Liver (tissue), 9 donors: ENCODE data around the gene AHDC1. TPM values are rescaled to one million over a fixed set of nuclear protein-coding genes. Genes with fewer than 3 reads are reported as not detected.

Experiments used
- DNase-seq: peaks from one replicate; pipeline ENCODE4 v3.0.0-alpha.2; 2017; ENCODE audit warnings: low spot score
- H3K27ac ChIP-seq, 2 donors: one replicate each; pipeline ENCODE4 v1.7.0; 2013; ENCODE audit warnings: inconsistent platforms in 2 of 2, low read length in 2 of 2, control low read depth in 1 of 2, low read depth in 1 of 2, mild to moderate bottlenecking in 1 of 2
- H3K27me3 ChIP-seq, 4 donors: one replicate each; pipeline versions ENCODE4 v1.6.1 to v1.7.0; 2013; ENCODE audit warnings: low read length in 3 of 4, inconsistent platforms in 1 of 4, mild to moderate bottlenecking in 1 of 4, moderate library complexity in 1 of 4; ENCODE audit not compliant: control insufficient read depth in 4 of 4, insufficient read depth in 4 of 4
- H3K36me3 ChIP-seq, 4 donors: one replicate each; pipeline versions ENCODE4 v1.6.1 to v1.7.0; 2013; ENCODE audit warnings: low read length in 3 of 4, mild to moderate bottlenecking in 3 of 4, low read depth in 1 of 4, moderate library complexity in 1 of 4; ENCODE audit not compliant: control insufficient read depth in 4 of 4, insufficient read depth in 3 of 4
- H3K4me1 ChIP-seq, 4 donors: one replicate each; pipeline versions ENCODE4 v1.6.1 to v1.7.0; 2013; ENCODE audit warnings: low read length in 3 of 4, mild to moderate bottlenecking in 3 of 4, moderate library complexity in 1 of 4; ENCODE audit not compliant: control insufficient read depth in 4 of 4, insufficient read depth in 4 of 4
- H3K4me3 ChIP-seq, 3 donors: one replicate each; pipeline versions ENCODE4 v1.6.1 to v1.7.0; 2013; ENCODE audit warnings: low read length in 3 of 3, control low read depth in 1 of 3, low read depth in 1 of 3, mild to moderate bottlenecking in 1 of 3
- H3K9ac ChIP-seq, 2 donors: one replicate each; pipeline ENCODE4 v1.7.0; 2013; ENCODE audit warnings: low read length in 2 of 2, mild to moderate bottlenecking in 2 of 2, moderate library complexity in 2 of 2, control low read depth in 1 of 2, low read depth in 1 of 2
- H3K9me3 ChIP-seq, 4 donors: one replicate each; pipeline versions ENCODE4 v1.6.1 to v1.7.0; 2013; ENCODE audit warnings: low read length in 3 of 4; ENCODE audit not compliant: control insufficient read depth in 4 of 4
- FOXA1 ChIP-seq: IDR thresholded peaks from 2 replicates; pipeline ENCODE4 v1.6.1; 2016; ENCODE audit warnings: antibody characterized with exemption
- FOXA2 ChIP-seq: IDR thresholded peaks from 2 replicates; pipeline ENCODE4 v1.6.1; 2016; ENCODE audit warnings: antibody characterized with exemption
- GABPA ChIP-seq, 2 donors: IDR thresholded peaks in 1 of 2; conservative IDR thresholded peaks in 1 of 2; 2 replicates each; pipeline ENCODE4 v1.6.1; 2016; ENCODE audit warnings: antibody characterized with exemption in 2 of 2, mild to moderate bottlenecking in 1 of 2, moderate library complexity in 1 of 2
- HNF4A ChIP-seq, 2 donors: conservative IDR thresholded peaks; 2 replicates each; pipeline ENCODE4 v1.6.1; 2016; ENCODE audit warnings: antibody characterized with exemption in 2 of 2, mild to moderate bottlenecking in 2 of 2
- HNF4G ChIP-seq: IDR thresholded peaks from 2 replicates; pipeline ENCODE4 v1.6.1; 2016; ENCODE audit warnings: antibody characterized with exemption
- JUND ChIP-seq, 2 donors: IDR thresholded peaks; 2 replicates each; pipeline ENCODE4 v1.6.1; 2016; ENCODE audit warnings: antibody characterized with exemption in 2 of 2
- RAD21 ChIP-seq, 2 donors: IDR thresholded peaks; 2 replicates each; pipeline ENCODE4 v1.6.1; 2016; ENCODE audit warnings: antibody characterized with exemption in 2 of 2, mild to moderate bottlenecking in 2 of 2
- RXRA ChIP-seq, 2 donors: IDR thresholded peaks; 2 replicates each; pipeline ENCODE4 v1.6.1; 2017 to 2018; ENCODE audit warnings: antibody characterized with exemption in 2 of 2, mild to moderate bottlenecking in 1 of 2
- TAF1 ChIP-seq: conservative IDR thresholded peaks from 2 replicates; pipeline ENCODE4 v1.6.1; 2016; ENCODE audit warnings: antibody characterized with exemption, mild to moderate bottlenecking
- YY1 ChIP-seq: IDR thresholded peaks from 2 replicates; pipeline ENCODE4 v1.6.1; 2016; ENCODE audit warnings: antibody characterized with exemption, mild to moderate bottlenecking
- WGBS: extraction: QIAGEN DNeasy Blood & Tissue Kit; methylation state at CpG from one replicate; pipeline ENCODE4 v1.1.7; 2013; 5-methylcytosine and 5-hydroxymethylcytosine counted together
- polyA plus RNA-seq, 2 donors: library from polyadenylated mRNA; stranded (reverse) in 1 of 2; unstranded in 1 of 2; fragments of 200-250 nt in 1 of 2; fragments of >200 nt in 1 of 2; fragmentation: Nextera tagmentation in 1 of 2; extraction: Ambion mirVana in 1 of 2; gene quantifications; one replicate each; pipeline versions ENCODE4 v1.2.1 to v1.2.3, GENCODE V29; 2013 to 2015
- total RNA-seq, 2 donors: library from RNA; depleted of rRNA; stranded (reverse); fragments of >200 nt; gene quantifications; one replicate each; pipeline ENCODE4 v1.2.3, GENCODE V29; 2014
- TF ChIP-seq, protein P1 (sequence below): IDR thresholded peaks from 2 replicates; pipeline ENCODE4 v1.6.1; 2016; ENCODE audit warnings: antibody characterized with exemption, mild to moderate bottlenecking
- TF ChIP-seq, protein P2 (sequence below): fragments of 150-350 bp; IDR thresholded peaks from 2 replicates; pipeline ENCODE4 v1.5.1; 2017; ENCODE audit warnings: improper control_type of control experiment, low read depth, low read length; ENCODE audit not compliant: missing input control
- TF ChIP-seq, protein P3 (sequence below): IDR thresholded peaks from 2 replicates; pipeline ENCODE4 v1.6.1; 2016; ENCODE audit warnings: antibody characterized with exemption
- TF ChIP-seq, protein P4 (sequence below): IDR thresholded peaks from 2 replicates; pipeline ENCODE4 v1.6.1; 2016; ENCODE audit warnings: antibody characterized with exemption
- donor health status: healthy.
- donor health status: healthy.
- donor health status: healthy.
- donor health status: healthy.
- donor health status: healthy.

The AHDC1 gene
- total and polyA plus RNA-seq, 4 donors, result 2.4 to 6.5 (median 5.5) TPM

DNA sequence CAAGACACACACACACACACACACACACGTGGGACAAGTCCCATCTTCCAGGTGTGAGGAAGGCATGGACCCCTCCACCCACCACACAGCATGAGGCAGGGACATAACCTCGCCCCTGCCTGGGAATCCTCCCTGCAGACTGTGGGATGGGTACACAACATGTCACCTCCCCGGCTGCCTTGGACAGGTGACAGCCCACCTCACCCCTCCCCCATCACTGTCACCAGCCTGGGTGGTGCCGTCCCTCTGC lies 40.7 kb downstream of the AHDC1 start:
- peaks cover 44 to 87% (median 68%) of the 10 kb centered on the region in 4 donors for H3K4me1 ChIP-seq
- H3K27ac ChIP-seq, result peak overlapping the region; percentile 85 to 95
- no peak for TF ChIP-seq HNF4G
- no peak for TF ChIP-seq FOXA1
- TF ChIP-seq, protein P1, sequence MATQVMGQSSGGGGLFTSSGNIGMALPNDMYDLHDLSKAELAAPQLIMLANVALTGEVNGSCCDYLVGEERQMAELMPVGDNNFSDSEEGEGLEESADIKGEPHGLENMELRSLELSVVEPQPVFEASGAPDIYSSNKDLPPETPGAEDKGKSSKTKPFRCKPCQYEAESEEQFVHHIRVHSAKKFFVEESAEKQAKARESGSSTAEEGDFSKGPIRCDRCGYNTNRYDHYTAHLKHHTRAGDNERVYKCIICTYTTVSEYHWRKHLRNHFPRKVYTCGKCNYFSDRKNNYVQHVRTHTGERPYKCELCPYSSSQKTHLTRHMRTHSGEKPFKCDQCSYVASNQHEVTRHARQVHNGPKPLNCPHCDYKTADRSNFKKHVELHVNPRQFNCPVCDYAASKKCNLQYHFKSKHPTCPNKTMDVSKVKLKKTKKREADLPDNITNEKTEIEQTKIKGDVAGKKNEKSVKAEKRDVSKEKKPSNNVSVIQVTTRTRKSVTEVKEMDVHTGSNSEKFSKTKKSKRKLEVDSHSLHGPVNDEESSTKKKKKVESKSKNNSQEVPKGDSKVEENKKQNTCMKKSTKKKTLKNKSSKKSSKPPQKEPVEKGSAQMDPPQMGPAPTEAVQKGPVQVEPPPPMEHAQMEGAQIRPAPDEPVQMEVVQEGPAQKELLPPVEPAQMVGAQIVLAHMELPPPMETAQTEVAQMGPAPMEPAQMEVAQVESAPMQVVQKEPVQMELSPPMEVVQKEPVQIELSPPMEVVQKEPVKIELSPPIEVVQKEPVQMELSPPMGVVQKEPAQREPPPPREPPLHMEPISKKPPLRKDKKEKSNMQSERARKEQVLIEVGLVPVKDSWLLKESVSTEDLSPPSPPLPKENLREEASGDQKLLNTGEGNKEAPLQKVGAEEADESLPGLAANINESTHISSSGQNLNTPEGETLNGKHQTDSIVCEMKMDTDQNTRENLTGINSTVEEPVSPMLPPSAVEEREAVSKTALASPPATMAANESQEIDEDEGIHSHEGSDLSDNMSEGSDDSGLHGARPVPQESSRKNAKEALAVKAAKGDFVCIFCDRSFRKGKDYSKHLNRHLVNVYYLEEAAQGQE, result no peak
- TF ChIP-seq, protein P2, sequence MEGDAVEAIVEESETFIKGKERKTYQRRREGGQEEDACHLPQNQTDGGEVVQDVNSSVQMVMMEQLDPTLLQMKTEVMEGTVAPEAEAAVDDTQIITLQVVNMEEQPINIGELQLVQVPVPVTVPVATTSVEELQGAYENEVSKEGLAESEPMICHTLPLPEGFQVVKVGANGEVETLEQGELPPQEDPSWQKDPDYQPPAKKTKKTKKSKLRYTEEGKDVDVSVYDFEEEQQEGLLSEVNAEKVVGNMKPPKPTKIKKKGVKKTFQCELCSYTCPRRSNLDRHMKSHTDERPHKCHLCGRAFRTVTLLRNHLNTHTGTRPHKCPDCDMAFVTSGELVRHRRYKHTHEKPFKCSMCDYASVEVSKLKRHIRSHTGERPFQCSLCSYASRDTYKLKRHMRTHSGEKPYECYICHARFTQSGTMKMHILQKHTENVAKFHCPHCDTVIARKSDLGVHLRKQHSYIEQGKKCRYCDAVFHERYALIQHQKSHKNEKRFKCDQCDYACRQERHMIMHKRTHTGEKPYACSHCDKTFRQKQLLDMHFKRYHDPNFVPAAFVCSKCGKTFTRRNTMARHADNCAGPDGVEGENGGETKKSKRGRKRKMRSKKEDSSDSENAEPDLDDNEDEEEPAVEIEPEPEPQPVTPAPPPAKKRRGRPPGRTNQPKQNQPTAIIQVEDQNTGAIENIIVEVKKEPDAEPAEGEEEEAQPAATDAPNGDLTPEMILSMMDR, result no peak
- no peak for TF ChIP-seq FOXA2
- TF ChIP-seq, protein P3, sequence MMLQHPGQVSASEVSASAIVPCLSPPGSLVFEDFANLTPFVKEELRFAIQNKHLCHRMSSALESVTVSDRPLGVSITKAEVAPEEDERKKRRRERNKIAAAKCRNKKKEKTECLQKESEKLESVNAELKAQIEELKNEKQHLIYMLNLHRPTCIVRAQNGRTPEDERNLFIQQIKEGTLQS, result no peak
- TF ChIP-seq HNF4A (conservative IDR thresholded peaks at IDR 0.05), result no peak
- TF ChIP-seq, protein P4, sequence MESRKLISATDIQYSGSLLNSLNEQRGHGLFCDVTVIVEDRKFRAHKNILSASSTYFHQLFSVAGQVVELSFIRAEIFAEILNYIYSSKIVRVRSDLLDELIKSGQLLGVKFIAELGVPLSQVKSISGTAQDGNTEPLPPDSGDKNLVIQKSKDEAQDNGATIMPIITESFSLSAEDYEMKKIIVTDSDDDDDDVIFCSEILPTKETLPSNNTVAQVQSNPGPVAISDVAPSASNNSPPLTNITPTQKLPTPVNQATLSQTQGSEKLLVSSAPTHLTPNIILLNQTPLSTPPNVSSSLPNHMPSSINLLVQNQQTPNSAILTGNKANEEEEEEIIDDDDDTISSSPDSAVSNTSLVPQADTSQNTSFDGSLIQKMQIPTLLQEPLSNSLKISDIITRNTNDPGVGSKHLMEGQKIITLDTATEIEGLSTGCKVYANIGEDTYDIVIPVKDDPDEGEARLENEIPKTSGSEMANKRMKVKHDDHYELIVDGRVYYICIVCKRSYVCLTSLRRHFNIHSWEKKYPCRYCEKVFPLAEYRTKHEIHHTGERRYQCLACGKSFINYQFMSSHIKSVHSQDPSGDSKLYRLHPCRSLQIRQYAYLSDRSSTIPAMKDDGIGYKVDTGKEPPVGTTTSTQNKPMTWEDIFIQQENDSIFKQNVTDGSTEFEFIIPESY, result no peak
- TF ChIP-seq TAF1, result no peak
- no peak for TF ChIP-seq RAD21 (IDR thresholded peaks at IDR 0.05)
- no peak for TF ChIP-seq YY1
- DNase-seq, result no peak
- 37% methylated on average over 4 of the region's 4 CpGs for WGBS
- H3K27me3 ChIP-seq, result no peaks in the 10 kb centered on the region
- no peak overlapping the region for H3K4me3 ChIP-seq
- H3K9me3 ChIP-seq, result no peaks in the 10 kb centered on the region
- H3K9ac ChIP-seq, result no peak overlapping the region
- H3K36me3 ChIP-seq, result no peaks in the 10 kb centered on the region

DNA sequence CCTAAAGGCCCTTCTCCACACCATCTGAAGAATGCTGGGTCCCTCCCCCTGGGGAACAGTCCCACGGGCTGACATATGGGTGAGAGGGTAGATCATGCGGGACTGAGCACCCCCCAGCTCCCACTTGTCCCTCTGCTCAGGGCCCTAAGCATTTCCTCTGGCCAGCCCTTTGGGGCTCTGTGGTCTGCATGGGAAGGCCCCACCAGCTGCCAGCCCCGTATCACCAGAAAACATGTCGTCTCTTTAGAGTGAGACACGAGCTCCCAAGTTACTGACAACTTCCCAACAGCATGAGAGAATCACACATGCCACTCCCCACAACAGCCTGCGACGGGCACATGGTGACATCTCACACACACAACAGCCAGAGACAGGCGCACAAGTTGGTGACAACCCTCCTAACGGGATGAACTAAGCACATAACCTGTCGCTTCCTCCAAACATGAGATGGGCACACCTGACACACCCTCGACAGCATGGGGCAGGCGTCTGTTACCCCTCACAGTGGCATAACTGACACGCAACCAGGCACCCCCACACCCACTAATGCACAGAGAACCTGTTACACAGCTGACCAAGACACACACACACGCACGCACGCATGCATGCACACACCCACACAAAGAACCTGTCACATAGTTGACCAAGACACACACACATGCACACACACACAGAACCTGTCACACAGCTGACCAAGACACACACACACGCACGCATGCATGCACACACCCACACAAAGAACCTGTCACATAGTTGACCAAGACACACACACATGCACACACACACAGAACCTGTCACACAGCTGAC lies 41.2 kb downstream of the AHDC1 start:
- H3K27me3 ChIP-seq, result no peaks in the 10 kb centered on the region
- H3K9me3 ChIP-seq, result no peaks in the 10 kb centered on the region
- no peaks in the 10 kb centered on the region for H3K36me3 ChIP-seq
- 72% methylated on average over 18 of the region's 18 CpGs for WGBS
- peak overlapping the region; percentile 50 to 52 for H3K9ac ChIP-seq
- no peak for DNase-seq
- H3K27ac ChIP-seq, result peak overlapping the region; percentile 85 to 95
- H3K4me3 ChIP-seq, result no peak overlapping the region
- H3K4me1 ChIP-seq, result peaks cover 40 to 87% (median 65%) of the 10 kb centered on the region in 4 donors
- TF ChIP-seq, protein P1, result no peak
- no peak for TF ChIP-seq GABPA (IDR thresholded peaks at IDR 0.05 in 1 of 2, conservative IDR thresholded peaks at IDR 0.05 in 1 of 2)
- TF ChIP-seq RXRA (IDR thresholded peaks at IDR 0.05), result no peak
- TF ChIP-seq, protein P4, result no peak
- TF ChIP-seq JUND (IDR thresholded peaks at IDR 0.05), result no peak
- TF ChIP-seq HNF4A (conservative IDR thresholded peaks at IDR 0.05), result no peak
- TF ChIP-seq TAF1, result no peak
- TF ChIP-seq, protein P2, result no peak
